Stimulated activated CD8-positive, alpha-beta memory T cell treated with anti-CD3 and anti-CD28 coated beads, Interleukin-4, amount 100 ng/mL, for 48 hours (primary cell): ENCODE data around the gene PPP1CA.
"Not testable (repeated sequence)": the region's sequence is repeated elsewhere in the genome, so short reads cannot be mapped to it uniquely, and the experiment has no call there.

ENCODE experiments used
- DNase-seq: peaks from one replicate; pipeline ENCODE4 v3.0.0-alpha.2; 2020

PPP1CA gene

DNA sequence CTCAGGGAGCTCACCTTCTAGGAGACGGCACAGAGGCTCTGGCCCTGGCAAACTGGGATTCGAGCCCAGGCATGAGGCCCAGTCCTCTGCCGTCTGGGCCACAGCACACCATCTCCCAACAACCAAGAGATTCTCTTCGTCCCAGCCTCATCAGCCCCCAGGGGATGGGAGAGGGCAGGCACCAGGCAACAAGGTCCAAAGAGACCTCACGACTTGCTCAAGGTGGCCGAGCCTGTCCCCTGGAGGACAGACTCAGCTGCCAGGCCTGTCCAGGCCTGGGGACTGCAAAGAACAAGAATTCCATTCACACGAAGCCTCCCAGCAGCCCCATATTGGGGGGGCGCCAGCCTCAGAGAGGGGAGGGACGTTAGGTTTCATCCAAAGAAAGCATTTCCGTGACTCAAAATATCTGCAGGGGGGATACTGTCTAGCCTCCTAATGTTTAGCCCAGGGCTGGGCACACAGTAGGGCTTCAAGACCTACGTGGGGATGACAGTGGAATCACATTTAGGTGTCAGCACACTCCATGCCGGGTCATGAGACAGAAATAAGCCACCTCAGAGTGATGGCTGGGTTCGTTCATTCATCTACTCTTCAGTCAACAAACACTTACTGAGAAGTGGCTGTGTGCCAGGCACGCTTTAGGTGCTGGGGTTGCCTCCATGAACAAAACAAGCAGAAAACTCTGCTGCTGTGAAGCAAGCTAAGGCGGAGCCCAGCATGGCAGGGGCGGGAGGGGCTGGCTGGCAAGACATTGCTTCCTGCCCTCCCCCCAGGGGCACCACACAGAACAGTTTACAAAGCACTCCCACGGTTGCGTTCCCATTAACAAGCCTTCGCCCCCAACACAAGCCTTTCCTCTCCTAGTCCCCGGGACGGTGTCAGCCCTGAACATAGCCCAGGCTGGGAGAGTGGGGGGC, 15.0 kb upstream of the PPP1CA start:
- DNase-seq = peak; percentile 66

DNA sequence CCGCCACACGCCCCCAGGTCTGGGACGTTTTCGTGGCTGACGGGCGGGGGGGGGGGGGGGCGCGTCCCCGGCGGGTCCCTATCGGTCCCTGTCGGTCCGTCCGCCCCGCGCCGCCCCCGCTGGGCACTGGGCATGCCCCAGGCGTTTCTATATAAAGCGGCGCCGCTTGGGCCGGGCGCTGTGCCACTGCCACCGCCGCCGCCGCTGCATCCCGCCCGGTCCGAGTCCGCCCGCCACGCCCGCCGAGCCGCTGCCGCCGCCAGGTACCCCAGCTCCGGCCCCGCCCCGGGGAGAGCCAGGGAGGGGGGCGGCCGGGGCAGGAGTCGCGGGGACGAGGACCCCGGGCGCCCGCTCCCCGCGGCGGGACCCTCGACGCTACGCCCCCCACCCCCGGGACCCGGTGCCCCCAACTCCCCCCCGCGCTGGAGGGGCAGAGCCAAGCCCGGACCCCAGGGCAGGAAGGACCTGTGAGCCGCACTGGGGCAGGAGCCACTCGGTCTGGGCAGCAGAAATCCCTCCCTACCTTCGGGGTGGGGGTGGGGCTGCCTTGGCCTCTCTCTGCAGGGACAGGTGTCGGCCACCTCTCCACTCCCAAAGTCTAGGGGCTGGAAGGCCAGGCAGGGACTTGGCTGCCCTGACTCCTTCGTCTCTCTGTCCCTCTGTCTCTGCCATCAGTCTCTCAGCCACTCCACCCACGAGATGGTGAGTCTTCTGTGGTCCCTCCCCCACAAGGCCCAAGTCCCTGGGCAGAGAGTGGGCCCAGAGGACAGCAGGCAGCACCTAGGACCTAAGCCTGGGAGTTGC, 14.0 kb upstream of the PPP1CA start, which contains the start of gene CARNS1:
TSS of gene CARNS1 (plus strand) at position 178 of the 804 bp plus-strand sequence. CDS start at position 700, 522 bp downstream.
- DNase-seq = no peak

DNA sequence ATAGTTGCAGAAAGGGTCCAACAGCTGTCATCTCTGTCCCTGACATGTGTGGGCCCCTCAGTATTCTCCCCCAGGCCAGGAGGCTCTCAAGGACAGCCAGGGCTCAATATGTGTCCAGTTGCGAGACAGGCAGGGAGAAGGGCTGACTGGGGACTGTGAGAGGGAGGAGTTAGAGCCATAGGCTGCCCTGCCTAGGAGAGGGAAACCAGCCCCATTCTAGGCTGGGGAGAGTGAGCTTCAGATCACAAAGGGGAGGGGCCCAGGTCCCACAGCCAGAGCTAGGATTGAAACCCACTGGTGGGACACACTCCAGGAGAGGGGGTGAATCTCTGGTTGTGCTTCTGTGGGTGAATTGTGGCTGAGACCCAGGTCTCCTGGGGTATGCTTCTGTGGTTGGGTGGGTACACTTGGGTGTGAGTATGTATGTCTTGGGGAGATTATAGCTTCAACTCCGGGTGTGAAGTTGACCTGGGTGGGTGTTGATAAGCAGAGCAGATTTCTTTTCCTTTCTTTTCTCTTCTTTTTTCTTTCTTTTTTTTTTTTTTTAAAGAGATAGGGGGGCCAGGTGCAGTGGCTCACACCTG, 11.7 kb upstream of the PPP1CA start:
- DNase-seq = no peak

DNA sequence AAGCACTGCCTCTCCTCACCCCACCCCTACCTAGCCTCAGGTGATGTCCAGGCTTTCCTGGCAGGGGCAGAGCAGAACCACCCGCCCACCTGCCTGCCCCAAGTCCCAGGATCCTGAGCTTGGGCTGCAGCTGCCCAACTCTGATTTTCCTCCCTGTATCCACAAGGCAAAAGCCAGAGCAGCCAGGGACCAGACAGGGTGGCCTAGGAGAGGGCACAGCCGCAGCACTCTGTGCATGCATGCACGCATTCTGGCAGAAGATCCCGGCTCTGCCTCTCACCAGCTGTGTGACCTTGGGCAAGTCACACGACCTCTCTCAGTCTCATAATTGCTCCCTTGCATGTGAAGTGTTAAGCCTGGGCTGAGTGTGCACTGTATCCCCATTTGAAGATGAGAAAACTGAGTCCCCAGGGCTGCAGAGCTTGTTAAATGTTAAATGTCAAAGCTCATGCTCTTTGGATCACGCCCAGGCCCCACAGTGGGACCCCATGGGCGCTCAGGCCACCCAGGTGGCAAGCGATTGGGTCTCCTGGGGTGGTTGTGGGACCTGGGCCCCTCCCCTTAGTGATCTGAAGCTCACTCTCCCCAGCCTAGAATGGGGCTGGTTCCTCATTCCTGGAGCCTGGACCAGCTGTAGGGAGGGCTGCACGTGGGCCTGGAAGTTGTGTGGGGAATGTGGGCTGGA, 11.0 kb upstream of the PPP1CA start:
- no peak for DNase-seq

DNA sequence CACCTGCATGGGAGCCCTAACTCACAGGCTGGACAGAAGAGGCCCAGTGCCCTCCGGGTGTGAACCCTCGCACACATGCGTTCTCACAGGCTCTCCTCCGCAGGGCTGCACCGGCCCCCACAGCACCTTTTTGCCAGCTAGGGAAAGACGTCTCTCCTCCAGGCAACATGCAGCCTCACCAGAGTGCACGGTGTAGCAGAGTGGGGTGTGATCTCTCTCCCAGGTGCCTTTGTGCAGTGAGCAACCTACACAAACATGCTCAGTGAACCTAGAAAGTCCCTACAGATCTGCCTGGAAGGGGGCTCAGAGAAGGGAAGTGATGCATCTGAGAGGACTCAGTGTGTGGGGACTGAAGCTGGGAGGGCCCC, 10.1 kb upstream of the PPP1CA start:
- no peak for DNase-seq

DNA sequence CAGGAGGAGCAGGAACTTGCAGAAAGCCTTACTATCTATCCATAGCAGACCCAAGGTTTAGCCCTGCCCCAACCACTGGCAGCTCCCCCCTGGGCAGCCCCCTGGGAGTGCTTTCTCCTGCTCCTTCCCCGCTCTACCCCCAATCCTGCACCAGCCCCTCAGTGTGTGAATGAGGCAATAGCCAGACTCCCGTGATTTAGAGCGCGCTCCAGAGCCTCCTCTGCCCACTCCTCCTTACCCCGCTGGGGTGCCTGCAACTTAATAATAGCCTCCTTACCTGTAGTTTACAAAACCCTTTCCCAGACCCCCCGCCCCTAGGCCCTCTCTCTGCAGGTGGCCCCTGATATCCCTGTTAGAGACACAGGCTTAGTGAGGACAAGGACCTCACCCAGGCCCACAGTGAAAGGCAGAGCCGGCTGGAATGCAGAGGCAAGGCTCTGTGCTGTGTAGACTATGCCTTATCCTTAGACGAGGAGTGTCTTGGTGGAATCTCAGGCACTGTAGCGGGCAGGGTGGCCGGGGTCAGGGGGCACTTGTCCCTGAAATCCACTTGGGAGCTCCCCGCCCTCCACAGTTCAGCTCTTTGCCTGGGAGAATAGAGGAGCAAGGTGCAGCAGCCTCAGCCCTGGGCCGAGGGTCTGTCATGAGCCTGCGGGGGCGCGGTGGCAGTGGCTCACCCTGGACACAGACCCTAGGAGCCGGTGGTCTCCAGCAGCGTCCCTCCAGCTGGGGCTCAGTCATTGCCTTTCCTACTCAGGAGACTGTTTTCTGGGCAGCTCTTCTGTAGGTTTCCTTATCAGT, 9.5 kb upstream of the PPP1CA start:
- no peak for DNase-seq

DNA sequence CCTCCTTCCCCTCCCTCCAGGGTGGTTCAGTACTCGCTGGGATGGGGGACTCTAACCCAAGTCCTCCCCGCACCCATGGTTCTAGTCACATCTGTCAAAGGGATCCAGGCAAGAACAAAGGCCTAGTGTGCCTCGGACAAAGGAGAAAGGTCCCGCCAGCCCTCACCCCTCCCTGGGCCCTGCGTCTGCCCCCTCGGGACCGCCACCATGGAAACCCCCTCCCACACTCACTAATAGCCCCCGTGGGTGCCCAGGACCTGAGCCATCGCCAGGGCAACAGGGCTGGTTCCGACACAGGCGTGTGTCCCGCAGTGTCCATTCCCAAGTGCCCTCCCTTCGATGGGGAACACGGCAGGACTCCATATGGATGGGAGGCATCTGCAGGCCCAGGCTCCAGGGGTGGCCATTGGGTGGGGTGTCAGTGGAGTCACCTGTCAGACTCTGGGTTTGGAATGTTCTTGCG, 8.7 kb upstream of the PPP1CA start:
- DNase-seq = no peak

DNA sequence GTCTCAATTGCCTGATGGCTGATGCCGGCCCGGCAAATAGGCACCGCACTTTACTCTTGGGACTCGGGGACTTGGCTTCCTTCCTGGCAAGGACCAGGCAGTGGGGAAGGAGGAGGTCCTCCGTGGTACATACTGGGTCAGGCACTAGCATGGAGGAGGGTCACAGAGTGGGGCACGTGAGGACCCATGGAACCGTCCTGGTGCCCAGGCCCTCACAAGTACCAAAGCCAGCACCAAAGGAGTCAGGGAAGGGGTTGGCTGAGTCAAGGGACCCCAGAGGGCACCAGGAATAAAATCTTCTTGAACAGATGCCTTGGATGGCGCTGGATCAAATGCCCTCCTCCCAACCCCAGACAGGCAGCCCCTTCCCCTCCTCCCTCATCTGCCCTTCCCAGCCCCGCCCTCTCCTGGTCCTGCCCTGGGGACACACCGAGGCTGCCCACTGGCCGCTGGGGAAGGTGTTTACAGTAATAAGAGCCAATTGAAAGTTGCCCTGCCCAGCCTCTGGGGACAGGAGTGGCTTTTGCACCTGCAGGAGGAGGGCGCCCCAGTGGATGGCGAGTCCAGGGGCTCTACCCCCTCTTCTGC, 8.2 kb upstream of the PPP1CA start:
- DNase-seq = no peak

DNA sequence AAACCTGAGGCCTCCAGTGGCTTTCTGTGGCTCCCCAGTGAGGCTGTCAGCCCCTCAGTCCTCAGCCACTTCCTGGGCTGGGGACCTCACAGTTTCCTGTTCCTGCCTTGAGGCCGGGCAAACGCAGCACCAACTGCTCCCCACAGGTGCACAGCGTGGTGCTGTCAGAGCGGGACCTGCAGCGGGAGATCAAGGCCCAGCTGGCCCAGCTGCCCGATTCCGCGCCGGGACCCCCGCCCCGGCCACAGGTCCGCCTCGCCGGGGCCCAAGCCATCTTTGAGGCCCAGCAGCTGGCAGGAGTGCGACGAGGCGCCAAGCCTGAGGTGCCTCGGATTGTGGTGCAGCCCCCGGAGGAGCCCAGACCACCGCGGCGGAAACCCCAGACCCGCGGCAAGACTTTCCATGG, 7.6 kb upstream of the PPP1CA start:
- DNase-seq = peak; percentile 78

DNA sequence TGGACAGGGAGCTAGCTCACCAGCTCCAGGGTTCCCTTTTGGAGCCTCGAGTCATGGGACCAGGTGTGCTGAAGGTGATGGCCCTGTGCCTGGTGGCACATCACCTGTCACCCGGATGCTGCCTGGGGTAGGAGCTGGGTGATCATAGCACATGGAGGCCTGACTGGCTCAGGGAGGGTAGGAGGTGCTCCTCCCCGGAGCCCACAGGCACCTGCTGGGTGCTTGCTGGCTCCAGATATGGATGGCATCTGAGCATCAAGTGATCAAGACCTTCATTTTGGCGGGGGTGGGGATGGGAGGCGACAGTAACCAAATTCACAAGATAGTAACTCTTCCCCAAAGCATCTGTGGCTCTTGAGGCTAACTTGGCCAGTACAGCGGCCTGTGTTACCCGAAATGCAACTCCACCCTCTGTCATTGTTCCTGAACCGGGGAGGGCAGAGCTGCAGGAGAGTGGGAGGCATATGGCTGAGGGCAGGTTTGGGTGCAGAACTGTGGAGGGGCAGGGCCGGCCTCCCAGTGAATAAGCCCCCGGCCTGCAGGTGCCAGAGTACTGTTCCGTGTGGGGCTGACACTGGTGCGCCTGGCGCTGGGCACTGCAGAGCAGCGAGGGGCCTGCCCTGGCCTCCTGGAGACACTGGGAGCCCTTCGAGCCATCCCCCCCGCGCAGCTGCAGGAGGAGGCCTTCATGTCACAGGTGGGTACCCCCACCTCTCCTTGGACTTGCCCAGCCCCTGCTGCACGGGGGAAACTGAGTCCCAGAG, 7.0 kb upstream of the PPP1CA start:
- no peak for DNase-seq

DNA sequence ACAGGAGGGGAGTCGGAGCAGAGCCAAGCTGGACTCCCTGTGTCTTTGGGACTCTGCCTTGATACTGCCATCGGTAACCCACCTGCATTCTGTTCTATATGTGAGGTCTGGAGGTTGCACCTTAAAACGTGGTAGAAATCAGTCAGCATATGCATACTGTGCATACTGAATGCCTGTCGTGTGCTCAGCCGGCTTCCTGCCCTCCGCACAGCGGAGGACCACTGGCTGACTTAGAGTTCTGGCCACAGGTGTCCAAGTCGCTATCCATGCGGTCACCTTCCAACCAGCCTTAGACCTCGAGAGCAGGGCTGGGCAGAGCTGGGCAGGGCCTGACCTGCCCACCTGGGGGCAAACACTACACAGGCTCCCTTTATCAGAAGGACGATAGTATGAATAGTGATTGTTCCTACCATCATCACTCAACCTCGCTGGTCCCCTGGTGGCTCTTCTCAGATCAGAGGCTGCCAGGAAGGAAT, 6.1 kb upstream of the PPP1CA start:
- DNase-seq = no peak

DNA sequence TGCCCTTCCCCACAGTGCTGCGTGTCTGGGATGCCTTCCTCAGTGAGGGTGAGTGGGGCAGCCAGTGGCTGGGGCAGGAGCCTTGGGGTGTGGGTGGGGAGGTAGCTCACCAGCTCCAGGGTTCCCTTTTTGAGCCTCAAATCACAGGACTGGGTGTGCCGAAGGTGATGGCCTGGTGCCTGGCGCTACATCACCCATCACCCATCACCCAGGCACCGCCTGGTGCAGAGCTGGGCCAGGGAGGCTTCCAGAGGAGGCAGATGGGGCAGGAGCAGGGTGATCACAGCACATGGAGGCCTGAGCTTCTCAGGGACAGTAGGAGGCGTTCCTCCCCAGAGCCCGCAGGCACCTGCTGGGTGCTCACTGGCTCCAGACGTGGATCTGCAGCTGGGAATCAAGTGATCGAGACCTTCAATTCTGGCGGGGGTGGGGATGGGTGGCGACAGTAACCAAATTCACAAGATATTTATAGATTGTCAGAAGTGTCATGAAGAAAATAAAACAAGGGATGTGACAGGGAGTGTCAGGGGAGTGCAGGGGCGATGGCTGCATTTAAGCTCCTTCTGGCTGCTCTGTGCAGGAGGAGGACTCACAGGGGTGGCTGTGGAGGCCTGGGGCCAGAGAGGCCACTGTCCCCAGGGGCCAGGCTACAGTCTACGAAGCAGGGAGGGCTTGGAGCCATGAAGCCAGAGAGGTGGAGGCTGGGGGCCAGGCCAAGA, 5.5 kb upstream of the PPP1CA start:
- no peak for DNase-seq

DNA sequence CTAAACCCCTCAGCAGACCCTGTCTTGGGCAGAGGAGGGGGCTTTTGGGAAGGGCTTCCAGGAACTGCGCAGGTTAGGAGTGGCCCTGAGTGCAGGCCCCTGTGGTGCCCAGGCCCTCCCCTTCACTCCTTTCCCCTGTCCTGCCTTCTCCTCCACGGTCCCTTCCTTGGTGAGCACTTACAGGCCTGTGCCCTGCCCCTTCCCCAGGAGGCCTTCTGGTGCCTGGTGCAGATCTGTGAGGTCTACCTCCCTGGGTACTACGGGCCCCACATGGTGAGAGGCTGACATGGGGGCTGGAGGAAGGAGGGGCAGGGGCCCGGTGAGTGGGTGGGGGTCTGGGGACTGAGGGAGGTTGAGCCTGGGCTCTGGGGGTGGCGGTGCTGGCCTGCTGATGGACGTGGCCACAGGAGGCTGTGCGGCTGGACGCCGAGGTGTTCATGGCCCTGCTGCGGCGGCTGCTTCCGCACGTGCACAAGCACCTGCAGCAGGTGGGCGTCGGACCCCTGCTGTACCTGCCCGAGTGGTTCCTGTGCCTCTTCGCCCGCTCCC, 4.8 kb upstream of the PPP1CA start:
- no peak for DNase-seq

DNA sequence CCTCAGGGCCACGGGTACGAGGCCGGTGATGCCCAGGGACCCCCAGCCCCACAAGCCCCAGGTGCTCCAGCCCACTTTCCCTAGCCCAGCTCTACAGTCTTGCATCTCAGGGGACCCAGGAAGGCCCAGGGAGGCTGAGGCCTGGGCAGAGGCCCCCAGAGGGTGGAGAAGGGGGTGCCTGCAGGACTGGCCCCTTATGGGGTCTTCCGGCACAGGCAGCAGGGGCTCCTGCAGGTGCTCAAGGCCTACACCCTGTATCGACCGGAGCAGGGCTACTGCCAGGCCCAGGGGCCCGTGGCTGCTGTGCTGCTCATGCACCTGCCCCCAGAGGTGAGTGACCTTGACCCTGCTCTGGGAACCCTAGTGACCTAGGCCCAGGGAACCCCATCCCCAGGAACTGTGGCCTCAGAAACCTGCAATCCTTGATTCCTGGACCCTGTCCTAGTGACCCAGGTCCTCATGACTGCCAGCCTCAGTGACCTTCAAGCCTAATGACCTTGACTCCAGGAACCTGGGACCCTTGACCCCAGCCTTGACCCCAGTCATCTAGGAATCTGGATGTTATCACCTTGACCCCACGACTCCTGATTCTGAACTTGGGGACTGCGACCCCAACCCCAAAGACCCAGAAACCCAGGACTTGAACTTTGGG, 4.2 kb upstream of the PPP1CA start:
- DNase-seq = no peak

DNA sequence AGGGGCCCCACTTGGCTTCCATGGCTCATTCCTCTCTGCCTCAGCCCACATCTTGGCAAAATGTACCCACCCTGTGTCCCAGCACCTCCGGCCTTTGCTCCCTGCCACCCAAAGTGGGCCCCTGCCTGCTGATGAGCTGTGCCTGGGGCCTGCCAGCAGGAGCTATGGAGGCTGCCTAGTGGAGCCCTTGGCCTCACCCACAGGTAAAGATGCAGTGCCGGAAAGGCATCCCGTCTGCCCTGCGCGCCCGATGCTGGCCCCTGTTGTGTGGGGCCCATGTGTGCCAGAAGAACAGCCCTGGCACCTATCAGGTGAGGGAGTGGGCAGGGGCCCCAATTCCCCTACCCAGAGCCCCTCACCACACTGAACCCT, 3.5 kb upstream of the PPP1CA start:
- no peak for DNase-seq

DNA sequence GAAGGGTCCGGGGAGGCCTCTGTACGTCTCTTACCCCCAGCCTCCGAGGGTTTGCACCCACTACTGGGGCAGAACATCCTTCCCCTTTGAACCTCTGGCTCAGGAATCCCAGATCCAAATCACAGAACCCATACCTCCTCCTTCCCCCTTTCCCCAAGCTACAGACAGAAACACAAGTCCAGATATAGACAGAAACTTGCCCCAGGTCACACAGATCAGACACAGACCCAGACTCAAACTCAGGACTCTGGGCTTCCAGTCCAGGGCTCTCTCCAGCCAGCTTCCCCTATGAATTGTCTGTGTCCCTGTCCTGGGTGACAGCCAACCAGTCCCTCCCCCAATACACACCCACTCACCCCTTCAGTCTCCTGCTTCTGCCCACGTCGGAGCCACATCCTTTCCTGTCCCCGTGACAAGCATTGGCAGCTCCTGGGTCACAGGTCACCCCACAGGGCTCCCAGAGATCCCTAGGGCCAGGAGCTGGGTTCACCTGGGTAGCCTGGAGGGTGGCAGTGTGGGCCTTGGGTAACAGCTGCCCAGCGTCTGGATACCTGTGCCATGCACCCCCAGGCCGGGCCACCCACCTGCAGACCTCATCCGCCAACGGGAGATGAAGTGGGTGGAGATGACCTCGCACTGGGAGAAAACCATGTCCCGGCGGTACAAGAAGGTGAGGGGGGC, 3.0 kb upstream of the PPP1CA start:
- peak; percentile 71 for DNase-seq

DNA sequence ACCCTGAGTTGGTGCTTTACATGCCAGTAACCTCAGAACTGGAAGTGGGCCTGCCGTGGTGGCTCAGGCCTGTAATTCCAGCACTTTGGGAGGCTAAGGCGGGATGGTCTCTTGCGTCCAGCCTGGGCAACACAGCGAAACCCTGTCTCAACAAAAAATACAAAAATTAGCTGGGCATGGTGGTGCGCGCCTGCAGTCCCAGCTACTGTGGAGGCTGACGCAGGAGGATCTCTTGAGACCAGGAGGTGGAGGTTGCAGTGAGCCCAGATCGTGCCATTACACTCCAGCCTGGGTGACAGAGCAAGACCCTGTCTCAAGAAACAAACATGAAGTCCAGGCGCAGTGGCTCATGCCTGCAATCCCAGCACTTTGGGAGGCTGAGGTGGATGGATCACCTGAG, 1.4 kb upstream of the PPP1CA start:
- not testable (repeated sequence) for DNase-seq

DNA sequence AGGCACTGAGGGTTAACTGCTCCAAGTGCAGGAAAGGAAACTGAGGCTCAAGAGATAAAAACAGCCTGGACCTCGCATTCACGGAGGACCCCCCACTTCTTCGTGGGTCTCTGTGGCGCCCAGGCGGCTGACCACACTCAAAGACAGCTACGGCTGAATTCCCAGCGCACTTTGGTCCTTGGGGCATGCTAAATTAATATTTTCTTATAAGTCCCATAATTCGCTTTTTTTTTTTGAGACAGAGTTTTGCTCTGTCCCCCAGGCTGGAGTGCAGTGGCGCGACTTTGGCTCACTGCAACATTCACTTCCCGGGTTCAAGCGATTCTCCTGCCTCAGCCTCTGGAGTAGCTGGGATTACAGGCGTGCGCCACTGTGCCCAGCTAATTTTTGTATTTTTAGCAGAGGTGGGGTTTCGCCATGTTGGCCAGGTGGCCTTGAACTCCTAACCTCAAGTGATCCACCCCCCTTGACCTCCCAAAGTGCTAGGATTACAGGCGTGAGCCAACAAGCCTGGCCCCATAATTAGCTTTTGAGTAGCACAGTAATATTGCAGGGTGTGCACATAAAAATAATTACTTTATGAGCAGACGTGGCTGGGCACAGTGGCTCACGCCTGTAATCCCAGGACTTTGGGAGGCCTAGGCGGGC, 658 bp upstream of the PPP1CA start:
- not testable (repeated sequence) for DNase-seq
